Activated naive CD8-positive, alpha-beta T cell (primary cell): ENCODE measurements around the gene LDB2.
"Not testable (repeated sequence)": the region's sequence is repeated elsewhere in the genome, so short reads cannot be mapped to it uniquely, and the experiment has no call there.

Experiments
- H3K27ac Mint-ChIP-seq: one replicate; pipeline ENCODE4 v1.8.0; 2021; ENCODE audit warnings: mixed read lengths
- H3K27me3 Mint-ChIP-seq: one replicate; pipeline ENCODE4 v1.8.0; 2021; ENCODE audit warnings: mixed read lengths
- H3K36me3 Mint-ChIP-seq: one replicate; pipeline ENCODE4 v1.8.0; 2021; ENCODE audit warnings: mixed read lengths
- H3K4me1 Mint-ChIP-seq: one replicate; pipeline ENCODE4 v1.8.0; 2021; ENCODE audit warnings: low read depth, mixed read lengths
- H3K4me3 Mint-ChIP-seq: one replicate; pipeline ENCODE4 v1.8.0; 2021; ENCODE audit warnings: mild to moderate bottlenecking, mixed read lengths
- H3K9me3 Mint-ChIP-seq: one replicate; pipeline ENCODE4 v1.8.0; 2021; ENCODE audit warnings: low read depth, mixed read lengths

Gene LDB2

GRCh38 chr4:16588651-16589050 lies 309.8 kb downstream of the LDB2 start:
- no peaks in the 10 kb centered on the region for H3K9me3 Mint-ChIP-seq
- no peaks in the 10 kb centered on the region for H3K36me3 Mint-ChIP-seq
- peaks cover 4% of the 10 kb centered on the region for H3K27me3 Mint-ChIP-seq
- H3K4me3 Mint-ChIP-seq = no peak overlapping the region
- H3K4me1 Mint-ChIP-seq = no peaks in the 10 kb centered on the region
- H3K27ac Mint-ChIP-seq = no peak overlapping the region

GRCh38 chr4:16588149-16588548 lies 310.3 kb downstream of the LDB2 start:
- no peaks in the 10 kb centered on the region for H3K4me1 Mint-ChIP-seq
- H3K36me3 Mint-ChIP-seq = no peaks in the 10 kb centered on the region
- H3K27me3 Mint-ChIP-seq = peaks cover 4% of the 10 kb centered on the region
- no peak overlapping the region for H3K4me3 Mint-ChIP-seq
- no peak overlapping the region for H3K27ac Mint-ChIP-seq
- no peaks in the 10 kb centered on the region for H3K9me3 Mint-ChIP-seq

DNA sequence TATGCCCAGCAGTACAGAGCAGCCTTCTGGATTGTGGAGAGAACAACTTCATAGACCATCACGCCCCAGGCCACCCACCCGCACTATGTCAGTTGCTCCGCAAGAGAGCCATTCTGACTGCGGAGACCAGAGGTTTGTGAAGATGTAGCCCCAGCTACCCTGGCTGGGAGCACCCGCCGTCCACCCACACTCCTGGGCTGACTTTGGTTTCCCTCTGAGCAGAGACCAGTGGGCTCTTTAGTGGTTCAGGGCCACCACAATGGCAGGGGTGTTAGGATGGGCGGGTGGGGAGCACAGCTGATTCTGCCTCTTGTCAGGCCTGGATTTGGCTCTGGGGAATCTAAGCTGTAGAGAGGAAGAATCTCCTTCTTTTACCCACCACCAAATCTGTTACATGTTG lies 313.4 kb downstream of the LDB2 start:
- Mint-ChIP-seq H3K27me3 (peaks cover 4% of the 10 kb centered on the region), H3K4me1 (no peaks in the 10 kb centered on the region), H3K9me3 (no peaks in the 10 kb centered on the region), H3K4me3 (no peak overlapping the region), H3K27ac (no peak overlapping the region), H3K36me3 (no peaks in the 10 kb centered on the region)

GRCh38 chr4:16583764-16584163 lies 314.7 kb downstream of the LDB2 start:
- H3K4me3 Mint-ChIP-seq = no peak overlapping the region
- H3K36me3 Mint-ChIP-seq = no peaks in the 10 kb centered on the region
- no peak overlapping the region for H3K27ac Mint-ChIP-seq
- H3K4me1 Mint-ChIP-seq = no peaks in the 10 kb centered on the region
- H3K27me3 Mint-ChIP-seq = peaks cover 4% of the 10 kb centered on the region
- no peaks in the 10 kb centered on the region for H3K9me3 Mint-ChIP-seq

- Mint-ChIP-seq H3K36me3 (no peaks in the 10 kb centered on the region), H3K27ac (no peak overlapping the region), H3K27me3 (peaks cover 5% of the 10 kb centered on the region), H3K4me3 (no peak overlapping the region), H3K9me3 (no peaks in the 10 kb centered on the region), H3K4me1 (no peaks in the 10 kb centered on the region)
Measured at GRCh38 chr4:16582526-16582925, 315.9 kb downstream of the LDB2 start.

DNA sequence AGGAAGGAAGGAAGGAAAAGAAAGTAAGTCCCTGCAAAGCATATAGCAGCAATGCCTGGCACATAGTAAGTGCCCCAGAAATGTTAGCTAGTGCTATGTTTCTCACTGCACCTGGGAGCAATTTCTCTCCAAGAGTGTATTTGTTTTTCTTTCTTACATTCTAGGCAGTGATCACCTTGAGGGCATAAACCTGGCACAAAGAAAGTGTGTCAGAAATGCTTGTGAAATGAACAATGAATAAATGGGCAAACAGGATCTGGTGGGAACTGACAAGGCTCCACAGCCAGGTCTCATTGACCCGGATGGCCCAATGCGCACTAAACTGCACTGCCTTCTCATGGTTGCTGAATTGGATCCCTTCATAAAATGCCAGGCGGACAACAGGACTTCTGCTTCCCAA lies 316.4 kb downstream of the LDB2 start:
- Mint-ChIP-seq H3K4me1 (no peaks in the 10 kb centered on the region), H3K4me3 (no peak overlapping the region), H3K27me3 (peaks cover 4% of the 10 kb centered on the region), H3K36me3 (no peaks in the 10 kb centered on the region), H3K9me3 (no peaks in the 10 kb centered on the region), H3K27ac (no peak overlapping the region)

DNA sequence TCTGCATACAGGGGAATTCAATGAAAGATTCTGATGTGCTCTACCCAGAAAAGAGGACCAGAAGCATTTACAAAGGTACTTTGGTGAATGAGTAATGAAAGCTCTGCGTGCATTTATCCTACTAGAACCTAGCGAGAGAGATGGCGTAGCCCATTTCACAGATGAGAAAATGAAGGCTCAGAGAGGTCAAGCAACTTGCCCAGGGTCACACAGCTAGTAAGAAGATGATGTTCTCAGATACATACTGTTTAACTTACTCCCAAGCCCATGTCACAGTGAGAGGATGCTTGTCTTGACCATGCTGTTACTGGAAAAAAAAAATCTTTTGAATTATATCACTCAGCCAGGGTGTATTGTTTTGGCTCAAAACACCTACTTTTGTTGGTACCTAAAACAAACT lies 317.3 kb downstream of the LDB2 start:
- Mint-ChIP-seq H3K4me3 (no peak overlapping the region), H3K4me1 (no peaks in the 10 kb centered on the region), H3K27me3 (peaks cover 4% of the 10 kb centered on the region), H3K27ac (no peak overlapping the region), H3K9me3 (no peaks in the 10 kb centered on the region), H3K36me3 (no peaks in the 10 kb centered on the region)

- Mint-ChIP-seq H3K27ac (no peak overlapping the region), H3K36me3 (no peaks in the 10 kb centered on the region), H3K27me3 (peaks cover 4% of the 10 kb centered on the region), H3K9me3 (no peaks in the 10 kb centered on the region), H3K4me1 (no peaks in the 10 kb centered on the region), H3K4me3 (no peak overlapping the region)
Measured at GRCh38 chr4:16580514-16580913, 317.9 kb downstream of the LDB2 start.

GRCh38 chr4:16579866-16580265 lies 318.6 kb downstream of the LDB2 start:
- Mint-ChIP-seq H3K9me3 (no peaks in the 10 kb centered on the region), H3K36me3 (no peaks in the 10 kb centered on the region), H3K4me3 (no peak overlapping the region), H3K27me3 (peaks cover 7% of the 10 kb centered on the region), H3K4me1 (no peaks in the 10 kb centered on the region), H3K27ac (no peak overlapping the region)

DNA sequence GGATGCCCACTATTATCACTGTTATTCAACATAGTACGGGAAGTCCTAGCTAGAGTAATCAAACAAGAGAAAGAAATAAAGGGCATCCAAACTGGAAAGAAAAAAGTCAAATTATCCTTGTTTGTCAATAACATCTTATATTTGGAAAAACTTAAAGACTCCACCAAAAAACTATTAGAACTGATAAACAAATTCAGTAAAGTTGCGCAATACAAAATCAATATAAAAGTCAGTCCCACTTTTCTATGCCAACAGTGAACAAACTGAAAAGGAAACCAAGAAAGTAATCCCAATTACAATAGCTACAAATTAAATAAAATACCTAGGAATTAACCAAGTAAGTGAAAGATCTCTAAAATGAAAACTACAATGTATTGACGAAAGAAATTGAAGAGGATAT lies 321.3 kb downstream of the LDB2 start:
- H3K27me3 Mint-ChIP-seq = peaks cover 9% of the 10 kb centered on the region
- no peaks in the 10 kb centered on the region for H3K9me3 Mint-ChIP-seq
- H3K36me3 Mint-ChIP-seq = no peaks in the 10 kb centered on the region
- H3K4me3 Mint-ChIP-seq = no peak overlapping the region
- H3K4me1 Mint-ChIP-seq = no peaks in the 10 kb centered on the region
- no peak overlapping the region for H3K27ac Mint-ChIP-seq

GRCh38 chr4:16574981-16575380 lies 323.5 kb downstream of the LDB2 start:
- H3K27me3 Mint-ChIP-seq = peaks cover 9% of the 10 kb centered on the region
- H3K9me3 Mint-ChIP-seq = no peaks in the 10 kb centered on the region
- H3K36me3 Mint-ChIP-seq = no peaks in the 10 kb centered on the region
- H3K4me3 Mint-ChIP-seq = no peak overlapping the region
- H3K27ac Mint-ChIP-seq = no peak overlapping the region
- no peaks in the 10 kb centered on the region for H3K4me1 Mint-ChIP-seq

DNA sequence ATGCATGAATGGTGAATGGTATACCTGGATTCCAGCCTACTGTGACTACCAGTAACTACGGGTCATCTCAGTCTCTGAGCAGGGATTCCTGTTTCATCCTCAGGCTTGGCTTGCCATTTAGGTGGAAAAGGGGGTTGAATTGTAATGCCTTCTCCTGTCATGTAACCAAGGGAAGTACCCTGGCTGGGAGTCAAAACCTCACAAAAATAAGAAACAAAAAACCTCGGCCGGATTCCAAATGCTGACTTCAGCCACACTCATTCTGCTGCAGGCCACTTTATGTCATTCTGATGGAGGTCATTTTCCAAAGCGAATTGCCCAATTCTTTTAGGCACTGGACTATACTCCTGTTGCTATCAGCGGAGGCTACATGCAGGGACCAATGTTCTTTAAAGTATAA lies 324.7 kb downstream of the LDB2 start:
- H3K4me3 Mint-ChIP-seq = no peak overlapping the region
- H3K27ac Mint-ChIP-seq = no peak overlapping the region
- no peaks in the 10 kb centered on the region for H3K36me3 Mint-ChIP-seq
- H3K9me3 Mint-ChIP-seq = no peaks in the 10 kb centered on the region
- no peaks in the 10 kb centered on the region for H3K4me1 Mint-ChIP-seq
- H3K27me3 Mint-ChIP-seq = peaks cover 9% of the 10 kb centered on the region

GRCh38 chr4:16573206-16573605 lies 325.2 kb downstream of the LDB2 start:
- no peaks in the 10 kb centered on the region for H3K4me1 Mint-ChIP-seq
- H3K36me3 Mint-ChIP-seq = no peaks in the 10 kb centered on the region
- H3K9me3 Mint-ChIP-seq = no peaks in the 10 kb centered on the region
- H3K27me3 Mint-ChIP-seq = peaks cover 9% of the 10 kb centered on the region
- no peak overlapping the region for H3K27ac Mint-ChIP-seq
- no peak overlapping the region for H3K4me3 Mint-ChIP-seq

GRCh38 chr4:16572631-16573030 lies 325.8 kb downstream of the LDB2 start:
- Mint-ChIP-seq H3K27me3 (peaks cover 9% of the 10 kb centered on the region), H3K9me3 (no peaks in the 10 kb centered on the region), H3K4me1 (no peaks in the 10 kb centered on the region), H3K4me3 (no peak overlapping the region), H3K36me3 (no peaks in the 10 kb centered on the region), H3K27ac (no peak overlapping the region)

DNA sequence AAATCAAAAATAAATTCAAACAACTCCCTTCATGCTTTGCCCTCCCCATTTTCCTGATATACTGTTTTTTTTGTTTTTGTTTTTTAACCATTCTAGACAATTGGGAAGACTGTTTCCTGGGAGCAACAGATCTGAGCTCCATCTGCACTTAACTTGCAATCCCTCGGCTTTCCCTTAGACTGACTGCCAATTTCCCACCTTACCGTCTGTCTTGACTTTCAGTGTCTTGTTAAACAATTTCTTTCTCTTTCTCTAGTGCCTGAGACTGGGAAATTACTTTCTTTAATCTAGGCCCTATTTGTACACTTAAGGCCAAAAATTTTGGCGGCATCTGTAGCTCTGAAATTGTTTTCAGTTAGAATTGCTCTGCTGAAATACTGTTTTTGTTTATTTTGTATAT lies 326.3 kb downstream of the LDB2 start:
- no peaks in the 10 kb centered on the region for H3K4me1 Mint-ChIP-seq
- peaks cover 7% of the 10 kb centered on the region for H3K27me3 Mint-ChIP-seq
- H3K4me3 Mint-ChIP-seq = no peak overlapping the region
- H3K27ac Mint-ChIP-seq = no peak overlapping the region
- H3K9me3 Mint-ChIP-seq = no peaks in the 10 kb centered on the region
- H3K36me3 Mint-ChIP-seq = no peaks in the 10 kb centered on the region

- Mint-ChIP-seq H3K4me1 (no peaks in the 10 kb centered on the region), H3K4me3 (no peak overlapping the region), H3K27ac (no peak overlapping the region), H3K27me3 (peaks cover 4% of the 10 kb centered on the region), H3K36me3 (no peaks in the 10 kb centered on the region), H3K9me3 (no peaks in the 10 kb centered on the region)
Measured at GRCh38 chr4:16569790-16570189, 328.7 kb downstream of the LDB2 start.

DNA sequence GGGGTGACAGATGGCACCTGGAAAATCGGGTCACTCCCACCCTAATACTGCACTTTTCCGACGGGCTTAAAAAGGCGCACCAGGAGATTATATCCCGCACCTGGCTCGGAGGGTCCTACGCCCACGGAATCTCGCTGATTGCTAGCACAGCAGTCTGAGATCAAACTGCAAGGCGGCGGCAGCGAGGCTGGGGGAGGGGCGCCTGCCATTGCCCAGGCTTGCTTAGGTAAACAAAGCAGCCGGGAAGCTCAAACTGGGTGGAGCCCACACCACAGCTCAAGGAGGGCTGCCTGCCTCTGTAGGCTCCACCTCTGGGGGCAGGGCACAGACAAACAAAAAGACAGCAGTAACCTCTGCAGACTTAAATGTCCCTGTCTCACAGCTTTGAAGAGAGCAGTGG lies 341.1 kb downstream of the LDB2 start:
- H3K27me3 Mint-ChIP-seq, H3K36me3 Mint-ChIP-seq, H3K4me3 Mint-ChIP-seq, H3K4me1 Mint-ChIP-seq, H3K27ac Mint-ChIP-seq: not testable (repeated sequence)
- peaks cover 12% of the 10 kb centered on the region for H3K9me3 Mint-ChIP-seq
